Esophagus squamous epithelium (tissue), 5 donors: ENCODE data around the gene GREM1. TPM values are rescaled to one million over a fixed set of nuclear protein-coding genes. Genes with fewer than 3 reads are reported as not detected.

Experiments
- DNase-seq: peaks from one replicate; lab custom pipeline; 2025; lab: John Stamatoyannopoulos, UW
- H3K27ac ChIP-seq, 4 donors: fragments of 200-600 bp; sonication (generic); one replicate each; pipeline ENCODE4 v1.5.1; 2016 to 2019; ENCODE audit warnings: mild to moderate bottlenecking in 1 of 4
- H3K27me3 ChIP-seq, 4 donors: fragments of 200-600 bp; sonication (generic); 1 replicate in 3 of 4; 2 replicates in 1 of 4; pipeline versions ENCODE4 v1.5.1 to v1.6.0; 2017 to 2021; ENCODE audit warnings: antibody characterized with exemption in 1 of 4
- H3K36me3 ChIP-seq, 3 donors: fragments of 200-600 bp; sonication (generic); one replicate each; pipeline ENCODE4 v1.5.1; 2016 to 2019
- H3K4me1 ChIP-seq, 3 donors: fragments of 200-600 bp; sonication (generic); one replicate each; pipeline ENCODE4 v1.5.1; 2017 to 2019
- H3K4me3 ChIP-seq, 4 donors: fragments of 200-600 bp; sonication (generic); 1 replicate in 3 of 4; 2 replicates in 1 of 4; pipeline ENCODE4 v1.5.1; 2016 to 2019; ENCODE audit warnings: mild to moderate bottlenecking in 2 of 4, moderate library complexity in 1 of 4
- H3K9me3 ChIP-seq, 3 donors: fragments of 200-600 bp; sonication (generic); one replicate each; pipeline ENCODE4 v1.5.1; 2016 to 2019
- CTCF ChIP-seq, 6 experiments: fragments of 450-650 bp in 4 of 6; fragments of 200-600 bp in 2 of 6; sonication (generic) in 2 of 6; IDR thresholded peaks; one replicate each; pipeline ENCODE4 v1.5.1; 2016 to 2019; ENCODE audit warnings: antibody characterized with exemption in 6 of 6, mild to moderate bottlenecking in 4 of 6, moderate library complexity in 4 of 6
- POLR2A ChIP-seq, 4 donors: fragments of 450-650 bp; IDR thresholded peaks; one replicate each; pipeline ENCODE4 v1.6.1; 2017; ENCODE audit warnings: antibody characterized with exemption in 4 of 4, mild to moderate bottlenecking in 4 of 4, moderate library complexity in 3 of 4
- WGBS, 2 donors: methylation state at CpG; one replicate each; pipeline ENCODE4 v1.1.5; 2018; 5-methylcytosine and 5-hydroxymethylcytosine counted together
- intact Hi-C: fragments of 100-400 bp; cut with DNase I; formaldehyde crosslinking; loops from one replicate; pipeline ENCODE4 v1.15.0; 2022
- total RNA-seq, 4 donors: library from RNA; depleted of rRNA; stranded (reverse); fragments of >200 nt; gene quantifications; one replicate each; pipeline ENCODE4 v1.1.0, GENCODE V29; 2016
- donor health status: DM: yes; HTN: yes; CAD: no.

Gene GREM1
- total RNA-seq, 4 donors from 2014 or later = 0.30 to 11.6 (median 6.4) TPM

GRCh38 chr15:32704395-32704981 is 13.3 kb upstream of the GREM1 start:
- H3K4me1 ChIP-seq = no peaks in the 10 kb centered on the region
- no peak overlapping the region for H3K27ac ChIP-seq
- H3K9me3 ChIP-seq = no peaks in the 10 kb centered on the region
- intact Hi-C loops = no loop called here
- 48 to 63% methylated on average over 8 of the region's 8 CpGs for WGBS, 2 donors
- peaks cover 0 to 15% (median 0%) of the 10 kb centered on the region in 4 donors for H3K27me3 ChIP-seq
- no peak overlapping the region for H3K4me3 ChIP-seq
- TF ChIP-seq CTCF (IDR thresholded peaks at IDR 0.05) (no peak), POLR2A (IDR thresholded peaks at IDR 0.05) (no peak)
- no peak for DNase-seq
- no peaks in the 10 kb centered on the region for H3K36me3 ChIP-seq

DNA sequence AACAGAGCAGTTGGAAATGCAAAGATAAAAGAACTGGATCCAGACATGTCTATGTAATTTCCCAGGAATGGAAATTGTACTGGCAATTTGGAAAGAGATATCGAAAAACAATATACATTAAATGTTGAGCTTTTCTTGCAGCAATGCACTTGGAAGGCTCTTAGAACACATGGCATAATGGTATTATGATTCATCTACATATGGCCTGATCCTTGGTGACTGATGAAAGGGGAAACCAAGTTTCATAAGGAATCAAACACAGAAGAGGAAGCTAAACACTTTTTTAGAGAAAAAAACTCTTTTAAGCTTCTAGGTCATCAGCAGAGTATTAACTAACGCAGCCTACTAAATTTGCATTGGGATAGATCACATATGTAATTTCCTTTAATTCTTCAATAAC is 12.4 kb upstream of the GREM1 start:
- H3K9me3 ChIP-seq = no peaks in the 10 kb centered on the region
- TF ChIP-seq POLR2A (IDR thresholded peaks at IDR 0.05) (no peak), CTCF (IDR thresholded peaks at IDR 0.05) (no peak)
- H3K27ac ChIP-seq = no peak overlapping the region
- no peaks in the 10 kb centered on the region for H3K36me3 ChIP-seq
- no peaks in the 10 kb centered on the region for H3K4me1 ChIP-seq
- intact Hi-C loops = no loop called here
- WGBS, 2 donors = 71 to 75% methylated on average over 2 of the region's 2 CpGs
- DNase-seq = no peak
- peaks cover 0 to 21% (median 0%) of the 10 kb centered on the region in 4 donors for H3K27me3 ChIP-seq
- no peak overlapping the region for H3K4me3 ChIP-seq

GRCh38 chr15:32706704-32707103 is 11.1 kb upstream of the GREM1 start:
- intact Hi-C loops = no loop called here
- no peak for DNase-seq

DNA sequence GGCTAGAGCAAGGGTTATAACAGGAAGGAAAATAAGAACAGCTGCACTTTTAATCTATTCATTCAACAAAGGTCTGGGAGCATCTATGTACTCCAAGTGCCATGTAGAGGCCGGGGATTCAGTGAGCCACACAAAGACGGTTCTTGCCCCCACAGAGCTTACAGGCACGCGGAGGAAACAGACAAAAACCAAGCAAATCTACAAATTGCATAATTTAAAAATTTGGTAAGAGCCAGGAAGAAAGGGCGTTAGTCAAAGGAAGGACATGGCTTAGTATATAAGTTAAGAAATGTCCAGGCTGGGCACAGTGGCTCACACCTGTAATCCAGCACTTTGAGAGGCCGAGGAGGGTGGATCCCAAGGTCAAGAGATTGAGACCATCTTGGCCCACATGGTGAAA is 10.4 kb upstream of the GREM1 start:
- H3K4me3 ChIP-seq = no peak overlapping the region
- no peaks in the 10 kb centered on the region for H3K9me3 ChIP-seq
- intact Hi-C loops = no loop called here
- DNase-seq = no peak
- TF ChIP-seq CTCF (IDR thresholded peaks at IDR 0.05) (no peak), POLR2A (IDR thresholded peaks at IDR 0.05) (no peak)
- peaks cover 0 to 22% (median 0%) of the 10 kb centered on the region in 4 donors for H3K27me3 ChIP-seq
- H3K4me1 ChIP-seq = no peaks in the 10 kb centered on the region
- H3K36me3 ChIP-seq = no peaks in the 10 kb centered on the region
- WGBS, 2 donors = 50 to 78% methylated on average over 6 of the region's 6 CpGs
- no peak overlapping the region for H3K27ac ChIP-seq

More at GRCh38 chr15:32706704-32707103, 11.1 kb upstream of the GREM1 start:
- TF ChIP-seq POLR2A (IDR thresholded peaks at IDR 0.05) (no peak), CTCF (IDR thresholded peaks at IDR 0.05) (no peak)
- Histone ChIP-seq H3K4me1 (no peaks in the 10 kb centered on the region), H3K36me3 (no peaks in the 10 kb centered on the region), H3K9me3 (no peaks in the 10 kb centered on the region), H3K4me3 (no peak overlapping the region), H3K27me3 (peaks cover 0 to 21% (median 0%) of the 10 kb centered on the region in 4 donors), H3K27ac (no peak overlapping the region)
- 20 to 46% methylated on average over 2 to 3 of the region's 3 CpGs for WGBS, 2 donors

- no peak for DNase-seq
- no peak for TF ChIP-seq POLR2A (IDR thresholded peaks at IDR 0.05)
- no peak for TF ChIP-seq CTCF (IDR thresholded peaks at IDR 0.05)
- H3K36me3 ChIP-seq = no peaks in the 10 kb centered on the region
- no peaks in the 10 kb centered on the region for H3K9me3 ChIP-seq
- intact Hi-C loops = no loop called here
- H3K27me3 ChIP-seq = peaks cover 0 to 42% (median under 1%) of the 10 kb centered on the region in 4 donors
- H3K27ac ChIP-seq = no peak overlapping the region
- 47 to 75% methylated on average over 6 to 9 of the region's 9 CpGs for WGBS, 2 donors
- no peak overlapping the region for H3K4me3 ChIP-seq
- no peaks in the 10 kb centered on the region for H3K4me1 ChIP-seq
Observed at GRCh38 chr15:32709295-32710033, 8.3 kb upstream of the GREM1 start.
